Natural killer cell treated with Interleukin-12 subunit alpha and Interleukin-12 subunit beta and Interleukin-15 and Interleukin-18, amount 100 ng/mL, for 72 hours (primary cell): ENCODE data around the gene DCUN1D4. TPM values are rescaled to one million over a fixed set of nuclear protein-coding genes. Genes with fewer than 3 reads are reported as not detected.
A peak's percentile ranks its signal among the peaks of the same experiment; 100 is the strongest.

Source experiments
- ATAC-seq, 2 donors: fragments of 150-1000 bp; cut with Tn5 transposase in 1 of 2; sonication (Bioruptor Pico), chemical (Tn5 transposase) in 1 of 2; 2 replicates each; pipeline ENCODE4 v1.10.0; 2021
- DNase-seq: peaks from one replicate; pipeline ENCODE4 v3.0.0; 2022; ENCODE audit warnings: low spot score
- H3K27ac Mint-ChIP-seq, 2 donors: 1 replicate in 1 of 2; 2 replicates in 1 of 2; pipeline ENCODE4 v1.8.0; 2022; ENCODE audit warnings: mixed read lengths in 2 of 2, mild to moderate bottlenecking in 1 of 2, moderate library complexity in 1 of 2
- H3K27me3 Mint-ChIP-seq, 2 donors: 1 replicate in 1 of 2; 2 replicates in 1 of 2; pipeline ENCODE4 v1.8.0; 2022; ENCODE audit warnings: mixed read lengths in 2 of 2
- H3K36me3 Mint-ChIP-seq: one replicate; pipeline ENCODE4 v1.8.0; 2022; ENCODE audit warnings: mixed read lengths
- H3K4me1 Mint-ChIP-seq, 2 donors: 1 replicate in 1 of 2; 2 replicates in 1 of 2; pipeline ENCODE4 v1.8.0; 2022; ENCODE audit warnings: low read depth in 2 of 2, mixed read lengths in 2 of 2, mild to moderate bottlenecking in 1 of 2
- H3K4me3 Mint-ChIP-seq: one replicate; pipeline ENCODE4 v1.8.0; 2022; ENCODE audit warnings: mixed read lengths
- H3K9me3 Mint-ChIP-seq: 2 replicates; pipeline ENCODE4 v1.8.0; 2022; ENCODE audit warnings: mixed read lengths
- total RNA-seq, 2 donors: library from RNA; stranded (reverse); gene quantifications; one replicate each; pipeline ENCODE4 v1.2.3, GENCODE V29; 2022

DCUN1D4 gene
- total RNA-seq, 2 donors from 2014 or later: 29.3 to 30.4 TPM

- peaks cover 11 to 14% of the 10 kb centered on the region in 2 donors for H3K4me1 Mint-ChIP-seq
- no peak overlapping the region for H3K27ac Mint-ChIP-seq
- no peaks in the 10 kb centered on the region for H3K27me3 Mint-ChIP-seq
- H3K9me3 Mint-ChIP-seq: no peaks in the 10 kb centered on the region
- H3K4me3 Mint-ChIP-seq: no peak overlapping the region
- ATAC-seq (no peak), DNase-seq (no peak)
- H3K36me3 Mint-ChIP-seq: peaks cover 4% of the 10 kb centered on the region
Observed at GRCh38 chr4:51862781-51863180, 19.8 kb downstream of the DCUN1D4 start.

- DNase-seq: no peak
- Mint-ChIP-seq H3K4me3 (no peak overlapping the region), H3K4me1 (peaks cover 6 to 14% of the 10 kb centered on the region in 2 donors), H3K27me3 (no peaks in the 10 kb centered on the region), H3K9me3 (no peaks in the 10 kb centered on the region), H3K27ac (no peak overlapping the region), H3K36me3 (peaks cover 4% of the 10 kb centered on the region)
- no peak for ATAC-seq
Observed at GRCh38 chr4:51865717-51866116, 22.8 kb downstream of the DCUN1D4 start.

GRCh38 chr4:51866835-51867234 is 23.9 kb downstream of the DCUN1D4 start:
- H3K36me3 Mint-ChIP-seq: peaks cover 10% of the 10 kb centered on the region
- no peaks in the 10 kb centered on the region for H3K9me3 Mint-ChIP-seq
- DNase-seq (no peak), ATAC-seq (no peak)
- no peak overlapping the region for H3K4me3 Mint-ChIP-seq
- no peak overlapping the region for H3K27ac Mint-ChIP-seq
- peaks cover 6 to 13% of the 10 kb centered on the region in 2 donors for H3K4me1 Mint-ChIP-seq
- H3K27me3 Mint-ChIP-seq: no peaks in the 10 kb centered on the region

- H3K36me3 Mint-ChIP-seq: peaks cover 16% of the 10 kb centered on the region
- ATAC-seq (no peak), DNase-seq (no peak)
- no peak overlapping the region for H3K4me3 Mint-ChIP-seq
- peaks cover 11 to 17% of the 10 kb centered on the region in 2 donors for H3K4me1 Mint-ChIP-seq
- H3K9me3 Mint-ChIP-seq: no peaks in the 10 kb centered on the region
- H3K27me3 Mint-ChIP-seq: no peaks in the 10 kb centered on the region
- H3K27ac Mint-ChIP-seq: no peak overlapping the region
Observed at GRCh38 chr4:51867689-51868448, 24.9 kb downstream of the DCUN1D4 start.

- no peaks in the 10 kb centered on the region for H3K27me3 Mint-ChIP-seq
- H3K27ac Mint-ChIP-seq: no peak overlapping the region
- H3K4me1 Mint-ChIP-seq: peaks cover 17 to 22% of the 10 kb centered on the region in 2 donors
- peaks cover 16% of the 10 kb centered on the region for H3K36me3 Mint-ChIP-seq
- no peaks in the 10 kb centered on the region for H3K9me3 Mint-ChIP-seq
- DNase-seq (no peak), ATAC-seq (no peak)
- no peak overlapping the region for H3K4me3 Mint-ChIP-seq
Observed at GRCh38 chr4:51868449-51868847, 25.5 kb downstream of the DCUN1D4 start.

GRCh38 chr4:51870441-51871188 is 27.7 kb downstream of the DCUN1D4 start:
- DNase-seq (no peak), ATAC-seq (no peak)
- peaks cover 27 to 36% of the 10 kb centered on the region in 2 donors for H3K4me1 Mint-ChIP-seq
- no peak overlapping the region for H3K27ac Mint-ChIP-seq
- H3K36me3 Mint-ChIP-seq: peaks cover 12% of the 10 kb centered on the region
- no peaks in the 10 kb centered on the region for H3K9me3 Mint-ChIP-seq
- no peak overlapping the region for H3K4me3 Mint-ChIP-seq
- H3K27me3 Mint-ChIP-seq: no peaks in the 10 kb centered on the region

- H3K27ac Mint-ChIP-seq: no peak overlapping the region
Observed at GRCh38 chr4:51872283-51872997, 29.5 kb downstream of the DCUN1D4 start.

GRCh38 chr4:51874551-51874950 is 31.6 kb downstream of the DCUN1D4 start:
- peaks cover 27 to 36% of the 10 kb centered on the region in 2 donors for H3K4me1 Mint-ChIP-seq
- H3K27me3 Mint-ChIP-seq: no peaks in the 10 kb centered on the region
- H3K36me3 Mint-ChIP-seq: peaks cover 27% of the 10 kb centered on the region
- peak overlapping the region; percentile 9 for H3K4me3 Mint-ChIP-seq
- no peaks in the 10 kb centered on the region for H3K9me3 Mint-ChIP-seq
- ATAC-seq (no peak), DNase-seq (no peak)
- peak overlapping the region in 1 of 2 donors; percentile 38 for H3K27ac Mint-ChIP-seq

More at GRCh38 chr4:51872283-51872997, 29.5 kb downstream of the DCUN1D4 start:
- Mint-ChIP-seq H3K4me1 (peaks cover 27 to 36% of the 10 kb centered on the region in 2 donors), H3K27me3 (no peaks in the 10 kb centered on the region), H3K4me3 (no peak overlapping the region), H3K36me3 (peaks cover 12% of the 10 kb centered on the region), H3K9me3 (no peaks in the 10 kb centered on the region)
- no peak for DNase-seq
- peak in 1 of 2 donors; percentile 24 for ATAC-seq

- H3K9me3 Mint-ChIP-seq: no peaks in the 10 kb centered on the region
- H3K4me1 Mint-ChIP-seq: peaks cover 10 to 14% of the 10 kb centered on the region in 2 donors
- peaks cover 15% of the 10 kb centered on the region for H3K36me3 Mint-ChIP-seq
- no peaks in the 10 kb centered on the region for H3K27me3 Mint-ChIP-seq
- ATAC-seq (no peak), DNase-seq (no peak)
- H3K27ac Mint-ChIP-seq: no peak overlapping the region
- no peak overlapping the region for H3K4me3 Mint-ChIP-seq
Observed at GRCh38 chr4:51878431-51878830, 35.5 kb downstream of the DCUN1D4 start.

GRCh38 chr4:51880016-51880915 is 37.3 kb downstream of the DCUN1D4 start:
- Mint-ChIP-seq H3K27me3 (no peaks in the 10 kb centered on the region), H3K9me3 (no peaks in the 10 kb centered on the region), H3K27ac (no peak overlapping the region), H3K4me1 (peaks cover 0 to 3% of the 10 kb centered on the region in 2 donors), H3K36me3 (peaks cover 16% of the 10 kb centered on the region), H3K4me3 (no peak overlapping the region)
- ATAC-seq (no peak), DNase-seq (no peak)

GRCh38 chr4:51884055-51884454 is 41.1 kb downstream of the DCUN1D4 start:
- no peak overlapping the region for H3K27ac Mint-ChIP-seq
- peaks cover 8% of the 10 kb centered on the region for H3K36me3 Mint-ChIP-seq
- no peaks in the 10 kb centered on the region for H3K9me3 Mint-ChIP-seq
- ATAC-seq (no peak), DNase-seq (no peak)
- H3K4me3 Mint-ChIP-seq: no peak overlapping the region
- H3K4me1 Mint-ChIP-seq: peaks cover 0 to 3% of the 10 kb centered on the region in 2 donors
- H3K27me3 Mint-ChIP-seq: no peaks in the 10 kb centered on the region

GRCh38 chr4:51884606-51885005 is 41.7 kb downstream of the DCUN1D4 start:
- ATAC-seq (no peak), DNase-seq (no peak)
- Mint-ChIP-seq H3K27me3 (no peaks in the 10 kb centered on the region), H3K9me3 (no peaks in the 10 kb centered on the region), H3K36me3 (peaks cover 7% of the 10 kb centered on the region), H3K27ac (no peak overlapping the region), H3K4me3 (no peak overlapping the region), H3K4me1 (peaks cover 0 to 3% of the 10 kb centered on the region in 2 donors)

- DNase-seq (no peak), ATAC-seq (no peak)
- no peak overlapping the region for H3K27ac Mint-ChIP-seq
- H3K4me1 Mint-ChIP-seq: peaks cover 0 to 3% of the 10 kb centered on the region in 2 donors
- no peaks in the 10 kb centered on the region for H3K9me3 Mint-ChIP-seq
- no peak overlapping the region for H3K4me3 Mint-ChIP-seq
- no peaks in the 10 kb centered on the region for H3K27me3 Mint-ChIP-seq
- H3K36me3 Mint-ChIP-seq: peaks cover 7% of the 10 kb centered on the region
Observed at GRCh38 chr4:51885363-51885762, 42.4 kb downstream of the DCUN1D4 start.
